HL-60 (cell line): ENCODE measurements around the gene ARFGEF3.

Source experiments
- DNase-seq, 2 experiments: peaks; one replicate each; pipeline ENCODE4 v3.0.0-alpha.2; 2010 to 2020; ENCODE audit warnings: low read depth in 1 of 2, low spot score in 1 of 2
- H3K27ac ChIP-seq: fragments of 250-450 bp; sonication (Bioruptor Pico); replicated peaks from 2 replicates; pipeline ENCODE4 v1.5.1; 2020; ENCODE audit warnings: mild to moderate bottlenecking, moderate library complexity
- H3K27me3 ChIP-seq: fragments of 250-450 bp; sonication (Bioruptor Pico); 2 replicates; pipeline ENCODE4 v1.5.1; 2021; ENCODE audit warnings: mild to moderate bottlenecking, moderate library complexity; ENCODE audit not compliant: insufficient read depth, poor library complexity, severe bottlenecking
- H3K4me3 ChIP-seq: replicated peaks from 2 replicates; pipeline ENCODE4 v1.5.1; 2011; ENCODE audit warnings: mild to moderate bottlenecking, control low read depth, low read length; ENCODE audit not compliant: insufficient read depth
- CTCF ChIP-seq: IDR thresholded peaks from one replicate; pipeline ENCODE4 v1.5.1; 2011; ENCODE audit warnings: low read length, control low read depth, inconsistent platforms; ENCODE audit not compliant: insufficient read depth
- GABPA ChIP-seq: IDR thresholded peaks from 2 replicates; pipeline ENCODE4 v1.6.1; 2012; ENCODE audit warnings: low read depth
- POLR2AphosphoS5 ChIP-seq: IDR thresholded peaks from 2 replicates; pipeline ENCODE4 v1.6.1; 2012; ENCODE audit warnings: low read depth
- REST ChIP-seq: IDR thresholded peaks from 2 replicates; pipeline ENCODE4 v1.6.1; 2012; ENCODE audit warnings: low read depth; ENCODE audit not compliant: insufficient replicate concordance
- SPI1 ChIP-seq: IDR thresholded peaks from 2 replicates; pipeline ENCODE4 v1.6.1; 2012; ENCODE audit warnings: low read depth, mild to moderate bottlenecking, borderline replicate concordance

ARFGEF3 gene

GRCh38 chr6:138296381-138296780 lies 134.6 kb downstream of the ARFGEF3 start:
- DNase-seq, result no peak
- H3K27ac ChIP-seq, result no peak overlapping the region

GRCh38 chr6:138296786-138297185 lies 135.0 kb downstream of the ARFGEF3 start:
- Histone ChIP-seq H3K27me3 (peaks cover 4% of the 10 kb centered on the region), H3K27ac (no peak overlapping the region), H3K4me3 (no peak overlapping the region)
- DNase-seq, result no peak
- TF ChIP-seq GABPA (no peak), POLR2AphosphoS5 (no peak), SPI1 (no peak), REST (no peak), CTCF (no peak)

More at GRCh38 chr6:138296381-138296780, 134.6 kb downstream of the ARFGEF3 start:
- TF ChIP-seq GABPA, result no peak
- no peak for TF ChIP-seq REST
- TF ChIP-seq SPI1, result no peak
- no peak for TF ChIP-seq POLR2AphosphoS5
- Histone ChIP-seq H3K27me3 (peaks cover 3% of the 10 kb centered on the region), H3K4me3 (no peak overlapping the region)

- Histone ChIP-seq H3K4me3 (no peak overlapping the region), H3K27me3 (peaks cover 7% of the 10 kb centered on the region), H3K27ac (no peak overlapping the region)
- TF ChIP-seq REST (no peak), GABPA (no peak), SPI1 (no peak), POLR2AphosphoS5 (no peak), CTCF (no peak)
- no peak for DNase-seq
These were observed 136.1 kb downstream of the ARFGEF3 start for GRCh38 chr6:138297761-138298298.
